WTC11 (cell line): Measurements from ENCODE around the gene YES1. TPM values are rescaled to one million over a fixed set of nuclear protein-coding genes. Genes with fewer than 3 reads are reported as not detected.

Experiments used
- ATAC-seq: fragments of 200-7000 bp; cut with Tn5 transposase; 2 replicates; pipeline ENCODE4 v1.10.0; 2021; ENCODE audit warnings: mild to moderate bottlenecking, moderate library complexity
- CTCF ChIA-PET: fragments of 300-600 bp; sonication (Branson Sonifier 250); formaldehyde crosslinking; loops from one replicate; lab custom pipeline; 2021; ENCODE audit warnings: antibody characterized with exemption; lab: Charles Lee
- POLR2A ChIA-PET: fragments of 350-600 bp; sonication (Branson Sonifier 250); formaldehyde crosslinking; loops from one replicate; lab custom pipeline; 2021; ENCODE audit warnings: antibody characterized with exemption; lab: Charles Lee
- DNase-seq: peaks from one replicate; pipeline ENCODE4 v3.0.0; 2021; ENCODE audit warnings: low spot score
- H3K27ac Mint-ChIP-seq: 2 replicates; pipeline ENCODE4 v1.8.0; 2021; ENCODE audit warnings: mixed read lengths
- H3K27me3 Mint-ChIP-seq: 2 replicates; pipeline ENCODE4 v1.8.0; 2021; ENCODE audit warnings: low read depth, mild to moderate bottlenecking, moderate library complexity, mixed read lengths
- H3K36me3 Mint-ChIP-seq: 2 replicates; pipeline ENCODE4 v1.8.0; 2021; ENCODE audit warnings: mixed read lengths
- H3K4me1 Mint-ChIP-seq: 2 replicates; pipeline ENCODE4 v1.8.0; 2022; ENCODE audit warnings: mixed read lengths
- H3K4me3 Mint-ChIP-seq: 2 replicates; pipeline ENCODE4 v1.8.0; 2021; ENCODE audit warnings: mild to moderate bottlenecking, moderate library complexity, mixed read lengths
- H3K9me3 Mint-ChIP-seq: 2 replicates; pipeline ENCODE4 v1.8.0; 2021; ENCODE audit warnings: mixed read lengths
- ELF4 ChIP-seq: sonication (generic); formaldehyde crosslinking; IDR thresholded peaks from 2 replicates; pipeline ENCODE4 v1.8.1; 2022; ENCODE audit warnings: low read depth, mild to moderate bottlenecking, moderate library complexity, missing genetic modification reagents
- GABPB1 ChIP-seq: sonication (generic); formaldehyde crosslinking; IDR thresholded peaks from 2 replicates; pipeline ENCODE4 v1.8.1; 2023; ENCODE audit warnings: mild to moderate bottlenecking, missing genetic modification reagents
- GTF2I ChIP-seq: fragments of 250-450 bp; sonication (Bioruptor Pico); conservative IDR thresholded peaks from 2 replicates; pipeline ENCODE4 v1.4.0; 2021; ENCODE audit warnings: mild to moderate bottlenecking
- IRF2 ChIP-seq: sonication (generic); formaldehyde crosslinking; IDR thresholded peaks from 2 replicates; pipeline ENCODE4 v1.8.0; 2022; ENCODE audit warnings: low read depth, missing genetic modification reagents, borderline replicate concordance
- JAZF1 ChIP-seq: fragments of 250-450 bp; sonication (Bioruptor Pico); IDR thresholded peaks from 2 replicates; pipeline ENCODE4 v1.9.0; 2021; ENCODE audit warnings: moderate library complexity, mild to moderate bottlenecking, inconsistent platforms
- JUN ChIP-seq: sonication (generic); formaldehyde crosslinking; IDR thresholded peaks from 2 replicates; pipeline ENCODE4 v1.8.0; 2023; ENCODE audit warnings: mild to moderate bottlenecking, missing genetic modification reagents
- MXD4 ChIP-seq: fragments of 250-450 bp; sonication (Bioruptor Pico); IDR thresholded peaks from 2 replicates; pipeline ENCODE4 v1.8.0; 2021; ENCODE audit warnings: mild to moderate bottlenecking, moderate library complexity, borderline replicate concordance
- NFE2L1 ChIP-seq: sonication (generic); formaldehyde crosslinking; IDR thresholded peaks from 2 replicates; pipeline ENCODE4 v1.8.1; 2023; ENCODE audit warnings: missing genetic modification reagents
- NR2C2 ChIP-seq: sonication (generic); formaldehyde crosslinking; IDR thresholded peaks from 2 replicates; pipeline ENCODE4 v1.8.0; 2022; ENCODE audit warnings: mild to moderate bottlenecking, missing genetic modification reagents
- PREB ChIP-seq: sonication (generic); formaldehyde crosslinking; IDR thresholded peaks from 2 replicates; pipeline ENCODE4 v1.8.1; 2022; ENCODE audit warnings: mild to moderate bottlenecking, missing genetic modification reagents, moderate library complexity, borderline replicate concordance
- PRRX2 ChIP-seq: fragments of 250-450 bp; sonication (Bioruptor Pico); IDR thresholded peaks from 2 replicates; pipeline ENCODE4 v1.8.0; 2021; ENCODE audit warnings: mild to moderate bottlenecking
- SOX15 ChIP-seq: fragments of 250-450 bp; sonication (Bioruptor Pico); IDR thresholded peaks from 2 replicates; pipeline ENCODE4 v1.9.0; 2021; ENCODE audit warnings: mild to moderate bottlenecking
- STAT6 ChIP-seq: sonication (generic); formaldehyde crosslinking; conservative IDR thresholded peaks from 2 replicates; pipeline ENCODE4 v1.8.1; 2023; ENCODE audit warnings: mild to moderate bottlenecking, low read depth, missing genetic modification reagents, moderate library complexity
- total RNA-seq: library from RNA; stranded (reverse); gene quantifications from 3 replicates; pipeline ENCODE4 v1.2.3, GENCODE V29; 2021
- TF ChIP-seq, protein P1 (sequence below): sonication (generic); formaldehyde crosslinking; IDR thresholded peaks from 2 replicates; pipeline ENCODE4 v1.8.0; 2023; ENCODE audit warnings: missing genetic modification reagents, mild to moderate bottlenecking, borderline replicate concordance
- TF ChIP-seq, protein P2 (sequence below): sonication (generic); formaldehyde crosslinking; IDR thresholded peaks from 2 replicates; pipeline ENCODE4 v1.8.1; 2022; ENCODE audit warnings: low read depth, missing genetic modification reagents, borderline replicate concordance
- TF ChIP-seq, protein P3 (sequence below): sonication (generic); formaldehyde crosslinking; IDR thresholded peaks from 2 replicates; pipeline ENCODE4 v1.8.1; 2023; ENCODE audit warnings: mild to moderate bottlenecking, missing genetic modification reagents, moderate library complexity
- TF ChIP-seq, protein P4 (sequence below): sonication (generic); formaldehyde crosslinking; IDR thresholded peaks from 2 replicates; pipeline ENCODE4 v1.8.1; 2023; ENCODE audit warnings: mild to moderate bottlenecking, missing genetic modification reagents

YES1 gene
- total RNA-seq, 1 experiment from 2014 or later = 113 TPM

- Mint-ChIP-seq H3K4me1 (no peaks in the 10 kb centered on the region), H3K4me3 (no peak overlapping the region), H3K27ac (peak overlapping the region; percentile 38; the same call in 1 of the 2 replicates), H3K36me3 (peaks cover 1% of the 10 kb centered on the region; the same call in 1 of the 2 replicates), H3K27me3 (no peaks in the 10 kb centered on the region; the same call in 1 of the 2 replicates), H3K9me3 (no peaks in the 10 kb centered on the region)
- ChIA-PET POLR2A (no interaction called here), CTCF (interaction anchor here (1.0 kb wide), 2 partner anchors 113 to 125 kb away, joined by 3 read pairs; no protein-coding TSS in a partner anchor)
- ATAC-seq (no peak), DNase-seq (no peak)
- TF ChIP-seq PRRX2 (CRISPR knock-in tag) (no peak), IRF2 (CRISPR knock-in tag) (no peak), GTF2I (no peak), STAT6 (CRISPR knock-in tag) (no peak), MXD4 (CRISPR knock-in tag) (no peak), JUN (CRISPR knock-in tag) (no peak), SOX15 (CRISPR knock-in tag) (no peak), NR2C2 (no peak), PREB (CRISPR knock-in tag) (no peak), JAZF1 (no peak), GABPB1 (CRISPR knock-in tag) (no peak), NFE2L1 (CRISPR knock-in tag) (no peak), ELF4 (CRISPR knock-in tag) (no peak)
- TF ChIP-seq, protein P1, sequence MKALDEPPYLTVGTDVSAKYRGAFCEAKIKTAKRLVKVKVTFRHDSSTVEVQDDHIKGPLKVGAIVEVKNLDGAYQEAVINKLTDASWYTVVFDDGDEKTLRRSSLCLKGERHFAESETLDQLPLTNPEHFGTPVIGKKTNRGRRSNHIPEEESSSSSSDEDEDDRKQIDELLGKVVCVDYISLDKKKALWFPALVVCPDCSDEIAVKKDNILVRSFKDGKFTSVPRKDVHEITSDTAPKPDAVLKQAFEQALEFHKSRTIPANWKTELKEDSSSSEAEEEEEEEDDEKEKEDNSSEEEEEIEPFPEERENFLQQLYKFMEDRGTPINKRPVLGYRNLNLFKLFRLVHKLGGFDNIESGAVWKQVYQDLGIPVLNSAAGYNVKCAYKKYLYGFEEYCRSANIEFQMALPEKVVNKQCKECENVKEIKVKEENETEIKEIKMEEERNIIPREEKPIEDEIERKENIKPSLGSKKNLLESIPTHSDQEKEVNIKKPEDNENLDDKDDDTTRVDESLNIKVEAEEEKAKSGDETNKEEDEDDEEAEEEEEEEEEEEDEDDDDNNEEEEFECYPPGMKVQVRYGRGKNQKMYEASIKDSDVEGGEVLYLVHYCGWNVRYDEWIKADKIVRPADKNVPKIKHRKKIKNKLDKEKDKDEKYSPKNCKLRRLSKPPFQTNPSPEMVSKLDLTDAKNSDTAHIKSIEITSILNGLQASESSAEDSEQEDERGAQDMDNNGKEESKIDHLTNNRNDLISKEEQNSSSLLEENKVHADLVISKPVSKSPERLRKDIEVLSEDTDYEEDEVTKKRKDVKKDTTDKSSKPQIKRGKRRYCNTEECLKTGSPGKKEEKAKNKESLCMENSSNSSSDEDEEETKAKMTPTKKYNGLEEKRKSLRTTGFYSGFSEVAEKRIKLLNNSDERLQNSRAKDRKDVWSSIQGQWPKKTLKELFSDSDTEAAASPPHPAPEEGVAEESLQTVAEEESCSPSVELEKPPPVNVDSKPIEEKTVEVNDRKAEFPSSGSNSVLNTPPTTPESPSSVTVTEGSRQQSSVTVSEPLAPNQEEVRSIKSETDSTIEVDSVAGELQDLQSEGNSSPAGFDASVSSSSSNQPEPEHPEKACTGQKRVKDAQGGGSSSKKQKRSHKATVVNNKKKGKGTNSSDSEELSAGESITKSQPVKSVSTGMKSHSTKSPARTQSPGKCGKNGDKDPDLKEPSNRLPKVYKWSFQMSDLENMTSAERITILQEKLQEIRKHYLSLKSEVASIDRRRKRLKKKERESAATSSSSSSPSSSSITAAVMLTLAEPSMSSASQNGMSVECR (CRISPR knock-in tag) = no peak
- TF ChIP-seq, protein P2, sequence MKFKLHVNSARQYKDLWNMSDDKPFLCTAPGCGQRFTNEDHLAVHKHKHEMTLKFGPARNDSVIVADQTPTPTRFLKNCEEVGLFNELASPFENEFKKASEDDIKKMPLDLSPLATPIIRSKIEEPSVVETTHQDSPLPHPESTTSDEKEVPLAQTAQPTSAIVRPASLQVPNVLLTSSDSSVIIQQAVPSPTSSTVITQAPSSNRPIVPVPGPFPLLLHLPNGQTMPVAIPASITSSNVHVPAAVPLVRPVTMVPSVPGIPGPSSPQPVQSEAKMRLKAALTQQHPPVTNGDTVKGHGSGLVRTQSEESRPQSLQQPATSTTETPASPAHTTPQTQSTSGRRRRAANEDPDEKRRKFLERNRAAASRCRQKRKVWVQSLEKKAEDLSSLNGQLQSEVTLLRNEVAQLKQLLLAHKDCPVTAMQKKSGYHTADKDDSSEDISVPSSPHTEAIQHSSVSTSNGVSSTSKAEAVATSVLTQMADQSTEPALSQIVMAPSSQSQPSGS (CRISPR knock-in tag) = no peak
- TF ChIP-seq, protein P3, sequence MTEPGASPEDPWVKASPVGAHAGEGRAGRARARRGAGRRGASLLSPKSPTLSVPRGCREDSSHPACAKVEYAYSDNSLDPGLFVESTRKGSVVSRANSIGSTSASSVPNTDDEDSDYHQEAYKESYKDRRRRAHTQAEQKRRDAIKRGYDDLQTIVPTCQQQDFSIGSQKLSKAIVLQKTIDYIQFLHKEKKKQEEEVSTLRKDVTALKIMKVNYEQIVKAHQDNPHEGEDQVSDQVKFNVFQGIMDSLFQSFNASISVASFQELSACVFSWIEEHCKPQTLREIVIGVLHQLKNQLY (CRISPR knock-in tag) = no peak
- TF ChIP-seq, protein P4, sequence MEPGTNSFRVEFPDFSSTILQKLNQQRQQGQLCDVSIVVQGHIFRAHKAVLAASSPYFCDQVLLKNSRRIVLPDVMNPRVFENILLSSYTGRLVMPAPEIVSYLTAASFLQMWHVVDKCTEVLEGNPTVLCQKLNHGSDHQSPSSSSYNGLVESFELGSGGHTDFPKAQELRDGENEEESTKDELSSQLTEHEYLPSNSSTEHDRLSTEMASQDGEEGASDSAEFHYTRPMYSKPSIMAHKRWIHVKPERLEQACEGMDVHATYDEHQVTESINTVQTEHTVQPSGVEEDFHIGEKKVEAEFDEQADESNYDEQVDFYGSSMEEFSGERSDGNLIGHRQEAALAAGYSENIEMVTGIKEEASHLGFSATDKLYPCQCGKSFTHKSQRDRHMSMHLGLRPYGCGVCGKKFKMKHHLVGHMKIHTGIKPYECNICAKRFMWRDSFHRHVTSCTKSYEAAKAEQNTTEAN = no peak
These were observed 95.0 kb downstream of the YES1 start for GRCh38 chr18:717003-717402.
